Stimulated activated memory B cell treated with anti-CD40 and anti-IgM and Interleukin-4, amounts not matched to agents 10 μg/mL and 1 μg/mL and 100 μg/mL, for 72 hours (primary cell): ENCODE data around the gene FBXO7.
"Not testable (repeated sequence)": the region's sequence is repeated elsewhere in the genome, so short reads cannot be mapped to it uniquely, and the experiment has no call there.

Source experiments
- ATAC-seq: fragments of 150-1000 bp; cut with Tn5 transposase; 2 replicates; pipeline ENCODE4 v1.10.0; 2021
- H3K27ac Mint-ChIP-seq: one replicate; pipeline ENCODE4 v1.8.0; 2022; ENCODE audit warnings: mild to moderate bottlenecking, mixed read lengths
- H3K27me3 Mint-ChIP-seq: one replicate; pipeline ENCODE4 v1.8.0; 2022; ENCODE audit warnings: mixed read lengths
- H3K36me3 Mint-ChIP-seq: one replicate; pipeline ENCODE4 v1.8.0; 2022; ENCODE audit warnings: mixed read lengths
- H3K4me1 Mint-ChIP-seq: one replicate; pipeline ENCODE4 v1.8.0; 2022; ENCODE audit warnings: mixed read lengths
- H3K4me3 Mint-ChIP-seq: one replicate; pipeline ENCODE4 v1.8.0; 2022; ENCODE audit warnings: mild to moderate bottlenecking, moderate library complexity, mixed read lengths
- H3K9me3 Mint-ChIP-seq: one replicate; pipeline ENCODE4 v1.8.0; 2022; ENCODE audit warnings: mixed read lengths

FBXO7 gene

DNA sequence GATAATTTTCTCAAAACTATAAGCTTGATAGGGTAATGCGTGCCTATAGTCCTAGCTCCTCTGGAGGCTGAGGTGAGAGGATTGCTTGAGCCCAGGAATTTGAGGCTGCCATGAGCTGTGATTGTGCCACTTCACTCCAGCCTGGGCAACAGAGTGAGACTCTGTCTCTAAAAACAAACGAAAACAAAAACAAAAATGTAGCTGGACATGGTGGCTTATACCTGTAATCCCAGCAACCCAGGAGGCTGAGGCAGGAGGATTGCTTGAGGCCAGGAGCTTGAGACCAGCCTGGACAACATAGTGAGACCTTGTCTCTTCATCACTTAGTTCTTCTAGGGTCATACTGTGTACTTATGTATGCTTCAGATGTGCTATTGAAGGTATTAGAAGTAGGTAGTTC, 3.9 kb downstream of the FBXO7 start:
- not testable (repeated sequence) for H3K27me3 Mint-ChIP-seq, ATAC-seq, H3K9me3 Mint-ChIP-seq, H3K4me3 Mint-ChIP-seq, H3K27ac Mint-ChIP-seq
- Mint-ChIP-seq H3K36me3 (peaks cover 13% of the 10 kb centered on the region), H3K4me1 (peaks cover 33% of the 10 kb centered on the region)

DNA sequence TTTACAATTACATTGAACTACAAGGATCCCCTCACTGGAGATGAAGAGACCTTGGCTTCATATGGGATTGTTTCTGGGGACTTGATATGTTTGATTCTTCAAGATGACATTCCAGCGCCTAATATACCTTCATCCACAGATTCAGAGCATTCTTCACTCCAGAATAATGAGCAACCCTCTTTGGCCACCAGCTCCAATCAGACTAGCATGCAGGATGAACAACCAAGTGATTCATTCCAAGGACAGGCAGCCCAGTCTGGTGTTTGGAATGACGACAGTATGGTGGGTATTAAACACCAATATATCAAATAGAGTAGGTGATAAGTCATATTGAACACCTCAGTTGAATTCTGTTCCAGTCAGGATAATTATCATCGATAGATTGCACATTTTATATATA, 4.4 kb downstream of the FBXO7 start:
- Mint-ChIP-seq H3K27ac (no peak overlapping the region), H3K4me3 (no peak overlapping the region)
- ATAC-seq: no peak

DNA sequence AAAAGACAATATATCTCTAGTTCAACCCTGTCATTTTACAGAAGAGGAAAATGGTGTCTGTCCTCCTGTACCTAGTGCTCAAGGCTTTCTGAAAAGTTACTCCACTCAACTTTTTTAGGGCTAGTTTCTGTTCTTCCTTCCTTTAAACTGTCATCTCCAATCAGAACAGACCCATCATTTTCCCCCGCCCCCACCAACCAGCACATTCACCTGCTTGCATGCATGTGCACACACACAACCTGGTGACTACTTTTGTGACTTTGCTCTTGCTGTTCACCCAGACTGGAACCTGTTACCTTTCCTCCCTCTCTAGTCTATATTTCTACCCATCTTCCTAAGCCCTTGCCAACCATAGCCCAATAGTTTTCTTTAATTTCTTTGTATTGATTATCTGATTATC, 5.6 kb downstream of the FBXO7 start:
- H3K36me3 Mint-ChIP-seq: peaks cover 13% of the 10 kb centered on the region
- no peaks in the 10 kb centered on the region for H3K9me3 Mint-ChIP-seq
- no peak overlapping the region for H3K4me3 Mint-ChIP-seq
- peak overlapping the region; percentile 29 for H3K27ac Mint-ChIP-seq
- no peaks in the 10 kb centered on the region for H3K27me3 Mint-ChIP-seq
- peaks cover 26% of the 10 kb centered on the region for H3K4me1 Mint-ChIP-seq
- ATAC-seq: peak; percentile 46

More for the DNA sequence above, 4.4 kb downstream of the FBXO7 start:
- no peaks in the 10 kb centered on the region for H3K27me3 Mint-ChIP-seq
- no peaks in the 10 kb centered on the region for H3K9me3 Mint-ChIP-seq
- H3K36me3 Mint-ChIP-seq: peaks cover 13% of the 10 kb centered on the region
- peaks cover 28% of the 10 kb centered on the region for H3K4me1 Mint-ChIP-seq

DNA sequence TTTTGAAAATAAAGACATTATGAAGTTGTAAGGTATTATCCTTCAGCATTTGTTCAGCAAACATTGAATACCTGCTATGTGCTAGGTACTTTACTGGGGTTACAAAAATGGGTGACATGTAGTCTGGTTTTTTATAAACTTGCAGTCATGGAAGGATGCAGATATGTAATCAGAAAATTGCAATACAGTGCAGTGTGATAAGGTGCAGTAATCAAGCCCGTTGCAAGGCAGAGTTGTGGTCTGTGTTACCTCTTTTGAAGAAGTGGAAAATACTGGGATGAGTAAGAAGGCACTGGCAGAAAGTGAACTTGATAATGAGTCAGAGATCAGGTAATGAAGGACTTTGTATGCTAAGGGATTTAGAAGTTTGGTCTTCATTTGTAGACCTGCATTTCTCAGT, 8.1 kb downstream of the FBXO7 start:
- Mint-ChIP-seq H3K4me1 (peaks cover 19% of the 10 kb centered on the region), H3K9me3 (no peaks in the 10 kb centered on the region), H3K27me3 (no peaks in the 10 kb centered on the region), H3K4me3 (no peak overlapping the region), H3K27ac (no peak overlapping the region), H3K36me3 (peaks cover 31% of the 10 kb centered on the region)
- peak; percentile 92 for ATAC-seq

DNA sequence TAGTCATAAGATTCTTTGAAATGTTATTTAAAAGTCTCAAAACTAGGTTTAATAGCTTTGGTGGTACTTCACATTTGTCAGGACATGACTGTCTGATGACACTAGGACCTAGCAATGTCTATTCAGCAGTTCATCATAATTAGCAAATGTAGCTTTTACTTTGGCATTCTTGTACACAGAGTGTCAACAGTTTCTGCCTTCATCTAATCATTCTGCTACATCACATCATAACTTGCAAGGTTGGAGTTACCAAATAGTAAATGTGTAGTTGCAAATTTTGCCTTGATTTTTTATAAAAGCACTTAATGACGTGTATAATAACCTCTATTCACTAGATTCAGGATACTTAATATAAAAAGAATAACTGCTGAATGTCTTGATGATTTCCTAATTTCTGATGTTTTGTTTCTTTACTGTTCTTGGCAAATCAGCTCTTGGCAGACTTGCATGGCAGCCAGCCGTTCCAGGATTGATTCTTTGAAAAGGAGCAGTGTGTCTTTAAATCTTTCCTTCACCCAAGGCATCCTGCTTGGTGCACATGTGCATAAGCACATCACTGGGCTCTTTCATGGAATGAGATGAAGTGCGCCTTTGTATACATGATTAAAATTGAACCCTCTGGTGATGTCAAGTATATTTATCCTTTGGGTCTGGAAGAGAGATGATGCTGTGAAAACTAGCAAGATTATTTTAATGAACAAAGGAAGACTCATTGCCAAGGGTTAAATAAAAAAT, 12.2 kb downstream of the FBXO7 start:
- H3K4me1 Mint-ChIP-seq: no peaks in the 10 kb centered on the region
- H3K9me3 Mint-ChIP-seq: no peaks in the 10 kb centered on the region
- H3K27ac Mint-ChIP-seq: no peak overlapping the region
- no peaks in the 10 kb centered on the region for H3K27me3 Mint-ChIP-seq
- peaks cover 44% of the 10 kb centered on the region for H3K36me3 Mint-ChIP-seq
- H3K4me3 Mint-ChIP-seq: no peak overlapping the region
- no peak for ATAC-seq

DNA sequence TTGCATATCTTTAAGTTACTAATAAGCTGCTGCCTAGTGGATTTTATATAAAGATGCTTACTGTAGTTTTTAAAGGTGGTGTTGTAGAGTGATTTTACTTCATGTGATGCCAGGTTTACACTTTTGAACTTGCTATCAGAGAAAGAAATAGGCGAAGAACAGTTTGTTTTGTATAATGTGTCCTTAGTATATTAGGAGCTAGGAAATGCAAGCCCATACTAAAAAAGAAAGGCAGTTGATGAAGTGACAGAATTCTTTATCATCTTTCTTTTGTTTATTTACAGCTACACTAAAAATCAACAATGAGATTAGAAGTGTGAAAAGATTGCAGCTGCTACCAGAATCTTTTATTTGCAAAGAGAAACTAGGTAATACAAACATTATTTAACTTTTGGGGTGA, 12.8 kb downstream of the FBXO7 start:
- H3K36me3 Mint-ChIP-seq: peaks cover 51% of the 10 kb centered on the region
- no peaks in the 10 kb centered on the region for H3K9me3 Mint-ChIP-seq
- no peaks in the 10 kb centered on the region for H3K4me1 Mint-ChIP-seq
- no peaks in the 10 kb centered on the region for H3K27me3 Mint-ChIP-seq
- no peak overlapping the region for H3K4me3 Mint-ChIP-seq
- no peak overlapping the region for H3K27ac Mint-ChIP-seq
- ATAC-seq: no peak

DNA sequence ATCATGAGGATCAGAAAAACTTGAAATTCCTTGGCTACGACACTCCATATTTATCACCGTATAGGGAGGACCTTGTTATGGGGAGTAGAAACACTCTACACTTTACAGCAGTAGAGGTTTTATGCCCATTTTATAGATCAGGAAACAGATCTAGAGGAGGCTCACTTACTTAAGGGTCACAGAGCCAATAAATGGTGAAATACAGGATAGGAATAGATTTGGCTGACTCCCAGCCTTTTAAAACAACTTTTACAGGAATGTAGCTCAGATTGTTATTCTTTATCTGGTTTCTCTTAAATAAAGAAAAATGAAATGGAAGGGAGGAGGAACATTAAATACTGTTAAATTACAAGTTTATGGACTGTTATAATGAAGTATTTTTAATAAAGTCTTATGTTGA, 14.8 kb downstream of the FBXO7 start:
- Mint-ChIP-seq H3K9me3 (no peaks in the 10 kb centered on the region), H3K4me3 (no peak overlapping the region), H3K36me3 (peaks cover 62% of the 10 kb centered on the region), H3K27ac (no peak overlapping the region), H3K4me1 (no peaks in the 10 kb centered on the region), H3K27me3 (no peaks in the 10 kb centered on the region)
- ATAC-seq: no peak

DNA sequence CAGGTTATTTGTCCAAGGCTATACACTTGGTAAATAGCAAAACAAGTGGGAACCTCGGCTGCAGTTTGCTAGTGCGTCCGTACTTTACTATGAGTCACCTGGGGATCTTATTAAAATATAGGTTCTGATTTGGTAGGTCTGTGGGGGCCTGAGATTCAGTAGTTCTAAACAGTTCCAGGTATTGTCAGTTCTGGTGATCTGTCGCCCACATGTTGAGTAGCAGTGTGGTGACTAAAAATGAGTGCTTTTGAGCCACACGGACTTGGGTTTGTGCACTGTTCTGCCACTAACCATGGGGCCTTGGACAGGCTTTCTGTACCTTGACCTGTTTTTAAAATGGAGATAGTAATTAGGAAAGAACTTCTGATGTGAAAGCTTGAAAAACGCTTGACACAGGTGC, 15.7 kb downstream of the FBXO7 start:
- Mint-ChIP-seq H3K4me1 (no peaks in the 10 kb centered on the region), H3K27ac (no peak overlapping the region), H3K9me3 (no peaks in the 10 kb centered on the region), H3K4me3 (no peak overlapping the region), H3K36me3 (peaks cover 69% of the 10 kb centered on the region), H3K27me3 (no peaks in the 10 kb centered on the region)
- no peak for ATAC-seq

DNA sequence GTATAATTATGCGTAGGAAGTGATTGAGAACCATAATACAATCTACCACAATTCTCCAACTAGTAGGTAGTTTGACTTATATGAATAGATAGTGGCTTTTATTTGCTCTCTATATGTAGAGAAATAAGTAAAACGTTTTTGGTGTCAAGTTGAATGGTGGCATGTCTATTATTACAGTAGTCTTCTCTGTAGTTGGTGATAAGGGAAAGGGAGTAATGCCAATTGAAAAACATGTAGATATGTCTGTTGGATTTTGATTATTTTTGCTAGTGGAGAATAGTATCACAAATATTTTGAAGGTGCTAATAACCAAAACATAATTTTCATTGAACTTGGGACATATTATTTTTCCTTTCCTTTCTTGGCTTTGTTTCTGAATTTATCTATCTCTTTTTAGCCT, 17.5 kb downstream of the FBXO7 start:
- Mint-ChIP-seq H3K27ac (no peak overlapping the region), H3K4me3 (no peak overlapping the region), H3K4me1 (no peaks in the 10 kb centered on the region), H3K36me3 (peaks cover 69% of the 10 kb centered on the region), H3K27me3 (no peaks in the 10 kb centered on the region), H3K9me3 (no peaks in the 10 kb centered on the region)
- no peak for ATAC-seq

DNA sequence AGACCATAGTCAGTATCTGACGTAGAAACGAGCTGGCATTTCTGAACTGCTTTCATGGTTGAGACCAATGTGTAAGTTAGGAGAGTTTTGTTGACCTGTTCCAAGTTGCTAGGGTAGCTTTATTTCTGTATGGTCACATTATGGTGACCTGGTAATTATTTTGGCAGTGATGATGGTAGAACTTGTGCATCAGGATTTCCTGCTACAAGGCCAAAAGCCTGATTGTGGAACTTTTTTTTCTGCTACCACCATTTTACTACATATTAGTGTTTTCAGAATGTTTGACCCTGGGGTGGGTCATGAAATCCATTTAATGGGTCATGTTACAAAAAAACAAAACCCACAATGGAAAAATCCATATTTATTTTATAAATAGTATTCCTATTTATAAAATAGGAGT, 18.9 kb downstream of the FBXO7 start:
- H3K4me3 Mint-ChIP-seq: no peak overlapping the region
- H3K27ac Mint-ChIP-seq: no peak overlapping the region
- no peaks in the 10 kb centered on the region for H3K4me1 Mint-ChIP-seq
- no peak for ATAC-seq
- peaks cover 72% of the 10 kb centered on the region for H3K36me3 Mint-ChIP-seq
- no peaks in the 10 kb centered on the region for H3K9me3 Mint-ChIP-seq
- H3K27me3 Mint-ChIP-seq: no peaks in the 10 kb centered on the region

DNA sequence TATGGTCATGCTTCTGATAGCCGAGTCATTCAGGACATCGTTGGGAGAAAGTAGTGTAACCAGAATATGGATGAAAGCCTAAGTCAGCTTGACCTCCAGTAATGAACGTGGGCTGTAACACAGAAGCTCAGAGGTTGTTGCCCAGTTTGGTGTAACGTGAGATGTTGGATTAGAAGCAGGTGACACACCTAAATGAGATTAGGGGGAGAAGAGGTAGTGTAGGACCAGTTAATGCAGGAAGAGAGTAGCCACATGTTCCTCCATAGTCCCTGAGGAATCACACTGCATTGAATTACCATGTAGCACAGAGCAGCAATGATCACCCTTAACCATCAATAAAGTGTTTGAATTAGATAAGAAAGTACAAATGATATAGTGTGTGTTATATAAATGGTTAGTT, 20.4 kb downstream of the FBXO7 start:
- Mint-ChIP-seq H3K9me3 (no peaks in the 10 kb centered on the region), H3K27ac (peak overlapping the region; percentile 51), H3K27me3 (no peaks in the 10 kb centered on the region), H3K4me3 (no peak overlapping the region), H3K36me3 (peaks cover 81% of the 10 kb centered on the region), H3K4me1 (no peaks in the 10 kb centered on the region)
- no peak for ATAC-seq

DNA sequence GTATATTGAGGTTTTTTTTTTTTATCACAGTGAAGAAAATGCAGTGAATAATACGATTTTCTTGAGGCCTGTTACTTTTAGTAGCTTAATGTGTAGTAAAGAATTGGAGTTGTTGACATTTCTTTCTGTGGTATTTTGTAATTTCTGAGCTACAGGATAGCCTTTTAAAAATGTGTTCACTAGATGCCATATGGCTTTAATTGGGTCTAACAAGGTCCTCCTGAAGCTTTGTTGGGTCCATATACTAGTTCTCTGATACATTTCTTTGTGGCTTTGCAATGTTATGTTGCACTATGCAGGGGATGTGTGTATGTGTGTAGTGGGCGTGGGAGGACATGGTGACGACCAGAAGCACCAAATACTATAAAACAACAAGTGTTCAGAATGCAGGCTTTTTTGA, 25.1 kb downstream of the FBXO7 start:
- peaks cover 54% of the 10 kb centered on the region for H3K36me3 Mint-ChIP-seq
- no peaks in the 10 kb centered on the region for H3K9me3 Mint-ChIP-seq
- H3K4me3 Mint-ChIP-seq: no peak overlapping the region
- no peak overlapping the region for H3K27ac Mint-ChIP-seq
- no peak for ATAC-seq
- no peaks in the 10 kb centered on the region for H3K4me1 Mint-ChIP-seq
- H3K27me3 Mint-ChIP-seq: no peaks in the 10 kb centered on the region

DNA sequence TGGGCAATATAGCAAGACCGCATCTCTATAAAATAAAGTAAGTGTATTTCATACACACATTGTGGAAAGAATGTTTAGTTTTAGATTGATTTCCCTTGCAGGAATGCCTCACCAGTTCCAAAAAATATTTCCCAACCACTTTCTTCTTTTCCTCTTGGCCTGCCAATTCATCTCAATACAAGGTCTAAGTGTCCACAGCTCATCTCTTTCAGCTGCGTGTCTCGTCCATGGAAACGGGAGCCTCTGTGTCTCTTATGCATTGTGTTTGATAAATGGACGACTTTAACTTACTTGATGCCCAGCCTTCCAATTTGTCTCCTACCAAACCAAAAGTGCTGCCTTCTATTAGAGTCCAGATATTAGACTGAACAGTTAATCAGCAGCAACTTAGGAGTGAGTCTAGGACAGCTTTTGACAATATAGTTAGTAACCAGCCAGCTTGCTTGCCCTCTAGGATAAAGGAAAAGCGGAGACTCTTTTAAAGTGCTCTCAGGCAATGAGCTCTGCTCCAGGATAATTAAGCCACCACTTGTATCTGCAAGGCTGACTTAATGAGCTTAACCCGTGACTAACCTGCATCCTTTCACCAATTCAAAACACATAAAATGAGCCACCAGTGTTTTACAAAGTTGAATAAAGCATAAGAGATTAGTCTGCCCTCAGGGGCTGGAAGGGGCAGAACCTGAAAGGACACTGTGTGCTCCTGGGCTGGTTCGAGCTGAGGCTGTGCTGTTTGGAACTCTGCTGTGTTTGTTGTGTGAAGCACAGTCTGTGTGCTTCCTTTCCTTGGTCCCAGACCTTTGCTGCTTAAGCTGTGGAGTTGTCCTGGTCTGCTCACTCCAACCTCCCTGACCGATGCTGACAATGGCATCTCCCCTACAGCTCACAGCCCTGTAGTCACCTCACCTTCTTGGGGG, 27.5 kb downstream of the FBXO7 start:
- Mint-ChIP-seq H3K36me3 (peaks cover 46% of the 10 kb centered on the region), H3K27me3 (no peaks in the 10 kb centered on the region), H3K27ac (no peak overlapping the region), H3K4me1 (no peaks in the 10 kb centered on the region), H3K9me3 (no peaks in the 10 kb centered on the region), H3K4me3 (no peak overlapping the region)
- ATAC-seq: no peak

DNA sequence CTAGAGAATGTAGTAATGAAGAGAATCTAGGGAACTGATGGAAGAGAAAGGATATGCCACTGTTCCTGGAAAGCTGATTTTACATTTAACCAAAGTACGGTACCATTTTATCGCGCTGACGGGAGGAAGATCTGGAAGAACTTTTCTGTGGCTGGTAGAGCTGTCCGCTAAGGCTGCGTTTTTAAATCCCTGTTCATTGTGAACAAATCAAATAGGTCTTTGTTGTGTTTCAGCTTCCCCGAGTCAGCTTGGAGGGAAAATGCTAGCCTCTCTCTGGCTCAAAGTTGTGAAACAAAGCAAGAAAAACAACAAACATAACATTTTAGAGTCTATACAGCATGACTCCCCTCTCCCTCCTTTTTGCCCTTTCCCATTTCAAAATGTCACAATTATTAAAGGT, 34.4 kb downstream of the FBXO7 start:
- Mint-ChIP-seq H3K4me1 (no peaks in the 10 kb centered on the region), H3K36me3 (peaks cover 31% of the 10 kb centered on the region), H3K27me3 (no peaks in the 10 kb centered on the region), H3K9me3 (no peaks in the 10 kb centered on the region), H3K4me3 (no peak overlapping the region), H3K27ac (no peak overlapping the region)
- no peak for ATAC-seq

DNA sequence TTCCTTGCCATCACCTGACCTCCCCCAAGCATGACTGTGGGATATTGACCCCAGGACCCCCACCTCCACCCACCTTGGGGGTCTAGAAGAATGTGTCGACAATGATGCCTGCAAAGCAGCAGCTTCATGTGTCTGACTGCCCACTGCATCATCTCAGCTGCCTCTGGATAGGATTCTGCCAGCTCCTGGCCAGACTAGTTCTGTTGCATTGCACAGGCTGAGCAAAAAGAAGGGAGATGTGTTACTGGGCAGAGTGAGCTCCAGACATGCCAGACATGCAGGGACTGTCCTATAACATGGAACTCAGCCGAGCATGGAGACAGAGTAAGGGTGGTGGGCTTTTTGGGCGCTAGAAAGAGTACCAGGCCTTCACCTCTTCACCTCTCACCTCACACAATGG, 36.7 kb downstream of the FBXO7 start:
- Mint-ChIP-seq H3K4me3 (no peak overlapping the region), H3K27ac (no peak overlapping the region), H3K27me3 (no peaks in the 10 kb centered on the region), H3K36me3 (peaks cover 23% of the 10 kb centered on the region), H3K4me1 (no peaks in the 10 kb centered on the region), H3K9me3 (no peaks in the 10 kb centered on the region)
- ATAC-seq: no peak

DNA sequence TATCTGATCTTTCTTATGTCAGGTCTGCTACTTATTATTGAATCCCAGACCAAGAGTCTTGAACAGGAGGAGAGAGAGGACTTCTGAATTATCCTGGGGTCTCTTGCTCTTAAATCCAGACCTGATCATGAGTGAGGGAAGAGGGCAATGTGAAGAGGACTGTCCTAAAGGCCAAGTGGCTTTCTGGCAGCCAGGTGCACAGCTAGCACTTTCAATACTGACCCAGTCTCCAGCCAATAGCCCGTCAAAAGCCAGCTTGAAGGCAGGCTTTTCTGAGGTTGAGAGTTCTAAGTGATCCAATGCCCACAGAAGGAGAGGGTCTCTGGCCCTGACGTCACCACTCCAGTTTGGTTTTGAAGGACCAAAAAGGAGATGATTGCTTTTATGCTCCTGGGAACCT, 37.2 kb downstream of the FBXO7 start:
- H3K36me3 Mint-ChIP-seq: peaks cover 19% of the 10 kb centered on the region
- H3K9me3 Mint-ChIP-seq: no peaks in the 10 kb centered on the region
- no peak overlapping the region for H3K4me3 Mint-ChIP-seq
- no peak overlapping the region for H3K27ac Mint-ChIP-seq
- H3K4me1 Mint-ChIP-seq: no peaks in the 10 kb centered on the region
- no peaks in the 10 kb centered on the region for H3K27me3 Mint-ChIP-seq
- ATAC-seq: no peak
